ENCODE results near the gene PLXNB2.
A peak's percentile ranks its signal among the peaks of the same experiment; 100 is the strongest.

The PLXNB2 gene

GRCh38 chr22:50310031-50310722 is 2.7 kb upstream of the PLXNB2 start:
- DNase-seq (ENCODE audit: low spot score), result no peak

DNA sequence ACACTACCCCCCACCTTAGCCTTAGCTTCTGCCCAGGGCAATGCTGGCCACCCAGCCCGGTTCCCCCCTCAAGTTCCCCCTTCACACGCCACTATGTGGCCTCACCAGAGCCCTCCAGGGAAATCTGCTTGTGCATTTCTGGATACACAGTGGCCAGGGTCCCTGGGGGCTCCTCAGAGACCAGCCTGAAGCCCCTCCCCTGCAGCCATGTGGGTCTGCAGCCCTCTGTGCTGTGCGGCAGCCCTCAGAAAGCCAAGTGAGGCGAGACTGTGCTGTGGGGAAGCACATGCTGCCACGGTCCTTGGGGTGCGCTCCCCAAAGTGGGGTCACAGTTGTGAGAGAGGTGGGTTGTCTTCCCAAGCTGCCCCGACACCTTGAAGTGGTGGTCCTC is 2.1 kb upstream of the PLXNB2 start:
- no peak for DNase-seq (ENCODE audit: low spot score)

GRCh38 chr22:50308986-50309600 is 1.6 kb upstream of the PLXNB2 start:
- no peak for DNase-seq (ENCODE audit: low spot score)

GRCh38 chr22:50308597-50308935 is 1.1 kb upstream of the PLXNB2 start:
- no peak for DNase-seq (ENCODE audit: low spot score)

- no peak for DNase-seq (ENCODE audit: low spot score)
These were observed 597 bp upstream of the PLXNB2 start for GRCh38 chr22:50307890-50308596.

DNA sequence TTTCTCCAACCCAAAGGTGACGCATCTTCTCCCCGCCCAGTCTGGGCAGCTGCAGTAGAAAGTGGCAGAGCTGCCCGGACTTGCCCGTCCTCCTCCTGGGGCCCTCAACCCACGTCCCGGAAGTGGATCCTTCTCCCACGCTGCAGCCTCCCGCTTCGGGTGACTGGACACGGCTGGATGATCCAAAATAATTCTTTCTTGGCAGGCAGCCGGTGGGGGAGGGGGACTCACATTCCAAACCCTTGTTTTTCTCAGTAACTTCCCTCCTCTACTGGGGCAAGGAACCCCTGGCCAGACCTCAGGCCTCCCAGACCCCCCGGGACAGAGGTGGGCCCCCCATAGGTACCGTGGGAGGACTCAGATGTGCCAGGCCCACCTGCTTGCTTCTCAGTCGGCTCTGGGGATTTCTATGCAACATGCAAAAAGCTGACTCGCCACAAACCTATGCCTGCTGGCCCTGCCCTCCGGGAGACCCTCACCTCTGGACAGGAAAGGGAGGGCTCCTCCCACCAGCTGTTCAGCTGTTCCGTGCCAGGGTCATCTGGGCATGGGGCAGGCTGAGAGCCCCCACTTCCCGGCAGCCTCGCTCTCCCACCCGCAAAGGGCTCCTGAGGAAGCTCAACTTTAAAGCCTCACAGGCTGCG is 1.4 kb downstream of the PLXNB2 start:
- DNase-seq (ENCODE audit: low spot score), result peak; percentile 76

- no peak for DNase-seq (ENCODE audit: low spot score)
These were observed 2.0 kb downstream of the PLXNB2 start for GRCh38 chr22:50305393-50305922.

DNA sequence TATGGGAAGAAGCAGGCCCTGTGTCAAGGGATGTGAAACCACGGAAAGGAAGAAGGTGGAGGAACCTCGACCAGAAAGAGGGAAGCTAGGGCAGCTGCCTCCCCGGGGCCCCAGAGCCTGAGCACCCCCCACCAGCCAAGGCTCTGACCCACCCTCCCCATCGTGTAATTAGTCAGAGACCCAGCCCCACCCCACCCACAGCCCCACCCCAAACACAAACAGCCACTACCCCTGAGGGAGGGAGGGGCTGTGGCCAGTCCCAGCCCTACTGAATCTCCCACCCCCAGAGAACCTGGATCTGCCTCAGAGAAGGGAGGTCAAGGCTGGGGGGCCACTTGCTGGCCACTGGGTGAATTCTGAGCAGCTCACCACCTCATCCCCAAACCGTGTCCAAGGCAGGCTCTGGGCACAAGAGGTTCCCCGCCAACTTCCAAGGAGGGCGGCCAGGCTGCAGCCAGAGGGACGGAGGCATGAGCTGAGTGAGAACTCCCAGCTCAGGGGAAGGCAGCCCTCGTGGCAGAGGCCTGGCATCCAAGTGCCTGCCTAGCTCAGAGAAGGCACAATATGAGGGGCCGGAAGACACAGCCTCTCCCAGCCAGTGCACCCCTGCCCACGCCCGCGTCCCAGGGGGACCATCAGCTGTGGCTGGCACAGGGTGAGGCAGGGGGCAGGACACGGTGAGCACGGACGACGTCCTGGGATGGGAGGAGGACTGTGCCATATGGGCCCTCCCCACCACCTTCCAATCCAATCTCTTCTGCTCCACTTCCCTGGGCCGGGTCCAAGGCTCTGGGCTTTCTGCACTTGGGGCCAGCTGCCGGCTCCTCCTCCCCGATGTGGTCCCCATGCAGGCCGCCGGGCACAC is 2.7 kb downstream of the PLXNB2 start:
- peak; percentile 12 for DNase-seq (ENCODE audit: low spot score)

GRCh38 chr22:50303848-50304527 is 3.5 kb downstream of the PLXNB2 start:
- DNase-seq (ENCODE audit: low spot score), result peak; percentile 14

DNA sequence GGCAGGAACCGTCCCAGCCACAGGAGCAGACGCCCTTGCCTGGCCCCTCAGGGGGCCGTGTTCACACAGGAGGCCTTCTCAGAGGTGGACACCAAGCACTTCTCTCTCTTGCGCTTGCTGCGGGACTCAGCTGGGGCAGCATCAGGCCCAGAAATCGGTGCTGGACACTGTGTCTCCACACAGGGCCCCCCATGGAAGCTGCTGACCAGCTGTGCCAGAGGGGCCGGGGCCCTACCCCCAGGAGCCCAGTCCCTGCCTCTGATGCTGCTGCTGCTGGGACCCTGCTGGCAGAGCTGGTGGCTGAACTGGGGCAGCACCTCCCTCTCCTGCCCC is 4.0 kb downstream of the PLXNB2 start:
- DNase-seq (ENCODE audit: low spot score), result no peak

DNA sequence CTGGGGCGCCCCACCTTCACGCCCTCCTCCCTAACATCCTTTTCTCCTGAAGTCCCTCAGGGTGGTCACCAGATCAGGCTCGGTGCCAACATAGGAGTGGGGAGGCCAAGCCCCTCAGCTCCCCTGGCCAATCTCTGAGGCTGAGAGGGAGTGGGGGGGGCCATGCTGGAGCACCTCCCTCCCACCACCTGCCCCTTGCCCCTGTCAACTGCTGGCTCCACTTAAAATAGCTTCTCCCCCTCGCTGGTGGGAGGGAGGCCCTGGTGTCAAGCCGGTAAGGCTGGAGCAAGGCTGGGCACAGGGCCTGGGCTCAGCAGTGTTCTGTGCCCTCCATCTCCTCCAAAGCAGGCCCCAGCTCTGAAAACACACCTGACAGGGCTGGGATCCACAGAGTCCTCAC is 4.9 kb downstream of the PLXNB2 start:
- DNase-seq (ENCODE audit: low spot score), result no peak

- DNase-seq (ENCODE audit: low spot score), result peak; percentile 11
These were observed 5.4 kb downstream of the PLXNB2 start for GRCh38 chr22:50302041-50302541.

GRCh38 chr22:50301581-50301991 is 5.9 kb downstream of the PLXNB2 start:
- DNase-seq (ENCODE audit: low spot score), result no peak

DNA sequence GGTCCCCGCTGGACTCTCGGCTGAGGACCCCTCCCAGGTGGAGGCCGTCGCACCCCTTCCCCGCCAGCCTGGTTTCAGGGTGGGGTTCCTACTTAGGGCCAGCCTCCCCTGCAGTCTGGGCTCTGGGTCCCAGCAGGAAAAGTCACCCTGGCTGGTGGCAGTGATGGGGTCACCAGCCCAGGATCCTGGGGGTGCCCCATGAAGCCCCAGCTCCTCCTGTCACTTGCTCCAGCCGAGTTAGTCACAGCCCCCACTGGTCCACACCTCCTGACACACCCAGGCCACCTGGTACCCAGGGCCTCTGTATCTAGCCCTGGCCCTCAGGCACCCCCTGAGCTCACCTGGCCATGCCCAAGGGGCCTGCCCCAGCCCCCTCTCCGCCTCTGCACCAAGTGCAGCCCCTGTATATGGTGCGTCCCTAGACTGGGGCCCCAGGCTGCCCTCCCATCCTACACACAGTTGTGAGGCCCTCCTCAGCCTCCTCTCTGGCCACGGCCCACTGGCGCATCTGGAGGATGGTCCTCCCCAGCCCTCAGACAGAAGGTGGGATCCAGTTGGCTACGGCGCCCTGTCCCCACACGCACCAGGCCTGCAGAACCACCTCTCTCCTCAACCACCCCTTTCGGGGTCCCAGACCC is 6.7 kb downstream of the PLXNB2 start:
- no peak for DNase-seq (ENCODE audit: low spot score)

DNA sequence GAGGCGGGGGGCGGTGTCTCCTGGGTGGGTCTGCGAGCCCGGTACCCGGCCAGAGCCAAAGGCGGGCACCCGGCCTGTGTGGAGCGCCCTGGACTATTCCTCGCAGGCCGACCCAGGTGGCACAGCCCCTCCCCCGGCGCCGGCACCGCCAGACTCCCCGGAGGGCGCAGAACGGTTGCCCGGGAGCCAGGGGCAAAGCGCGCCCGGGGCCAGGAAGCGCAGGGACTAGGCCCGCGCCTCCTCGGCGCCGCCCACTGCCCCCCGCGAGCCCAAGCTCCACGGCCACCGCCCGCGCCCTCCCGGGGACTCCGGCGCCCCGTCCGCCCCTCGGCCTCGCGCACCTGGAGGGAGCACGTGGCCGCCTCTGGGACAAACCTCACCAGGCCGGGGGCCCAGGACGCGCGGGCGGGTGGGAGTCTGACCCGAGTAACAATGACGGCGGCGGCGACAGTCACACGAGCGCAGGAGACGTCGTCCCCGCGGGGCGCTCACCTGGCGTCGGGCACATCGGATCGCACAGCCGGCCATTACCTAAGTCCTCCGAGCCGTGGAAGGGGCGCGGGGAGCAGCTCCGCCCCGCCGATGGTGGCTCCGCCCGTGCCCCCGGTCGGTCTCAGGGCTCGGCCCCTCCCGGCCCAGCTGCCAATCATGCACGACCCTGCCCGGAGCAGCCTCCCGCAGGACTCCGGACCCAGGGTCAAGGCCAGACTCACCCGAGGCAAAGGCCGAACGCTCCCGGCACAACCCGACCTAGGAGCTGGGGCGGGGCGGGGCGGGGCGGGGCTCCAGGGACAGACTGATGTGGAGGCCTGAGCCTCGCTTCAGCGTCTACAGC is 7.4 kb downstream of the PLXNB2 start:
- no peak for DNase-seq (ENCODE audit: low spot score)

- no peak for DNase-seq (ENCODE audit: low spot score)
These were observed 8.3 kb downstream of the PLXNB2 start for GRCh38 chr22:50298937-50299784.

DNA sequence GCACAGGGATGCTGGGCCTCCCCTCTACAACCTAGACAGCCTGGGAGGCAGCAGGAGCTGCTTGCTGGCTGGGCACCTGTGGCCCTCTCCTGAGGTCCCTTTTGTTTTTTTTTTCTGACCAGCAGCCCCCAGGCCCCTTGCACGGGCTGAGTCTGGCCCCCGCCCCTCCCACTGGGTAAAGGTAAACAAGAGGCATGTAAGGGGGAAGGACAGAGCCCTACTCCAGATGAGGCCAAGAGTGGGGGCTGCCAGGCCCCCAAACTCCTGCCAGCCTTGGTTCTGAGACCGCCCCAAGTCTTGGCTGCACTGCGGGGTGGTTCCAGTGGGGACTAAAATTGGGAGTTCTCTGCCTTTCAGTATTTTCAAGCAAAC is 9.2 kb downstream of the PLXNB2 start:
- DNase-seq (ENCODE audit: low spot score), result no peak

GRCh38 chr22:50297510-50298265 is 9.8 kb downstream of the PLXNB2 start:
- DNase-seq (ENCODE audit: low spot score), result no peak
